Prostate gland (tissue), 2 donors: ENCODE results near the gene CMTM5. TPM values are rescaled to one million over a fixed set of nuclear protein-coding genes. Genes with fewer than 3 reads are reported as not detected.

Source experiments
- DNase-seq: peaks from one replicate; pipeline ENCODE4 v3.0.0-alpha.2; 2019; ENCODE audit warnings: low spot score
- H3K27ac ChIP-seq, 2 donors: fragments of 200-600 bp; sonication (generic); 2 replicates each; pipeline ENCODE4 v1.5.1; 2017 to 2019
- H3K27me3 ChIP-seq: fragments of 200-600 bp; sonication (generic); replicated peaks from 2 replicates; pipeline ENCODE4 v1.5.1; 2019; ENCODE audit not compliant: insufficient read depth
- H3K36me3 ChIP-seq, 2 donors: fragments of 200-600 bp; sonication (generic); 1 replicate in 1 of 2; 2 replicates in 1 of 2; pipeline versions ENCODE4 v1.5.1 to v1.8.1; 2017 to 2019
- H3K4me1 ChIP-seq: fragments of 200-600 bp; sonication (generic); replicated peaks from 2 replicates; pipeline ENCODE4 v1.5.1; 2019
- H3K4me3 ChIP-seq, 2 donors: fragments of 200-600 bp; sonication (generic); 2 replicates each; pipeline ENCODE4 v1.5.1; 2017 to 2019
- H3K9me3 ChIP-seq: fragments of 200-600 bp; sonication (generic); 2 replicates; pipeline ENCODE4 v1.5.1; 2017
- POLR2A ChIP-seq: fragments of 450-650 bp; IDR thresholded peaks from one replicate; pipeline ENCODE4 v1.6.1; 2016; ENCODE audit warnings: antibody characterized with exemption, mild to moderate bottlenecking
- POLR2AphosphoS5 ChIP-seq: sonication (generic); formaldehyde crosslinking; IDR thresholded peaks from one replicate; pipeline ENCODE4 v1.6.1; 2017; ENCODE audit warnings: antibody characterized with exemption
- whole genome bisulfite sequencing: methylation state at CpG from one replicate; pipeline ENCODE4 v1.1.5; 2018; 5-methylcytosine and 5-hydroxymethylcytosine counted together
- intact Hi-C: fragments of 100-400 bp; cut with DNase I; formaldehyde crosslinking; loops from one replicate; pipeline ENCODE4 v1.14.2; 2022
- total RNA-seq, 2 donors: library from RNA; depleted of rRNA; stranded (reverse); fragments of >200 nt; gene quantifications; one replicate each; pipeline ENCODE4 v1.1.0, GENCODE V29; 2016
- TF ChIP-seq, protein P1 (sequence below), 4 experiments: fragments of 200-600 bp in 2 of 4; fragments of 450-650 bp in 2 of 4; sonication (generic) in 2 of 4; IDR thresholded peaks; 1 replicate in 3 of 4; 2 replicates in 1 of 4; pipeline ENCODE4 v1.5.1; 2016 to 2019; ENCODE audit warnings: antibody characterized with exemption in 4 of 4, mild to moderate bottlenecking in 2 of 4, moderate library complexity in 2 of 4

The CMTM5 gene
- total RNA-seq, 2 donors from 2014 or later: 1.5 TPM; not detected in 1

DNA sequence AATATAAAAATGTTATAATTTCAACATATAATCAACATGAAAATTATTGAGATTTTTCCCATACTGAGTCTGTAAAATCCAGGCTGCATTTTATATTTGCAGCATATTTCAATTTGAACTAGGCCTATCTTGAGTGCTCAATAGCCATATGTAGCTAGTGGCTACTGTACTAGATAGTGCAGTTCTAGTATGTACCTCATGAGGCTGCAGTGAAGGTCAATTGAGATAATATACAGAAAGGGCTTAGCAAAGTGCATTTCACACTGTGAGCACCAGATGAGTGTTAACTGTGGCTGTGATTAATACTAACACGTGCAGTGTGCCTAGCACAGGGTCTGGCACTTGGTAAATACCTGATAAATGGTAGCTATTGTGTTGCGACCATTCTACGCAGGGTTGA, 18.8 kb upstream of the CMTM5 start:
- H3K27me3 ChIP-seq: no peaks in the 10 kb centered on the region
- H3K36me3 ChIP-seq: peaks cover 0 to 5% of the 10 kb centered on the region in 2 donors
- peaks cover 10% of the 10 kb centered on the region for H3K4me1 ChIP-seq
- no peak overlapping the region for H3K27ac ChIP-seq
- DNase-seq: no peak
- no peak overlapping the region for H3K4me3 ChIP-seq
- no peak for TF ChIP-seq POLR2AphosphoS5
- TF ChIP-seq, protein P1, sequence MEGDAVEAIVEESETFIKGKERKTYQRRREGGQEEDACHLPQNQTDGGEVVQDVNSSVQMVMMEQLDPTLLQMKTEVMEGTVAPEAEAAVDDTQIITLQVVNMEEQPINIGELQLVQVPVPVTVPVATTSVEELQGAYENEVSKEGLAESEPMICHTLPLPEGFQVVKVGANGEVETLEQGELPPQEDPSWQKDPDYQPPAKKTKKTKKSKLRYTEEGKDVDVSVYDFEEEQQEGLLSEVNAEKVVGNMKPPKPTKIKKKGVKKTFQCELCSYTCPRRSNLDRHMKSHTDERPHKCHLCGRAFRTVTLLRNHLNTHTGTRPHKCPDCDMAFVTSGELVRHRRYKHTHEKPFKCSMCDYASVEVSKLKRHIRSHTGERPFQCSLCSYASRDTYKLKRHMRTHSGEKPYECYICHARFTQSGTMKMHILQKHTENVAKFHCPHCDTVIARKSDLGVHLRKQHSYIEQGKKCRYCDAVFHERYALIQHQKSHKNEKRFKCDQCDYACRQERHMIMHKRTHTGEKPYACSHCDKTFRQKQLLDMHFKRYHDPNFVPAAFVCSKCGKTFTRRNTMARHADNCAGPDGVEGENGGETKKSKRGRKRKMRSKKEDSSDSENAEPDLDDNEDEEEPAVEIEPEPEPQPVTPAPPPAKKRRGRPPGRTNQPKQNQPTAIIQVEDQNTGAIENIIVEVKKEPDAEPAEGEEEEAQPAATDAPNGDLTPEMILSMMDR (IDR thresholded peaks at IDR 0.05): no peak
- TF ChIP-seq POLR2A: no peak
- 81% methylated on average over 3 of the region's 3 CpGs for WGBS
- H3K9me3 ChIP-seq: no peaks in the 10 kb centered on the region
- intact Hi-C loops: no loop called here

DNA sequence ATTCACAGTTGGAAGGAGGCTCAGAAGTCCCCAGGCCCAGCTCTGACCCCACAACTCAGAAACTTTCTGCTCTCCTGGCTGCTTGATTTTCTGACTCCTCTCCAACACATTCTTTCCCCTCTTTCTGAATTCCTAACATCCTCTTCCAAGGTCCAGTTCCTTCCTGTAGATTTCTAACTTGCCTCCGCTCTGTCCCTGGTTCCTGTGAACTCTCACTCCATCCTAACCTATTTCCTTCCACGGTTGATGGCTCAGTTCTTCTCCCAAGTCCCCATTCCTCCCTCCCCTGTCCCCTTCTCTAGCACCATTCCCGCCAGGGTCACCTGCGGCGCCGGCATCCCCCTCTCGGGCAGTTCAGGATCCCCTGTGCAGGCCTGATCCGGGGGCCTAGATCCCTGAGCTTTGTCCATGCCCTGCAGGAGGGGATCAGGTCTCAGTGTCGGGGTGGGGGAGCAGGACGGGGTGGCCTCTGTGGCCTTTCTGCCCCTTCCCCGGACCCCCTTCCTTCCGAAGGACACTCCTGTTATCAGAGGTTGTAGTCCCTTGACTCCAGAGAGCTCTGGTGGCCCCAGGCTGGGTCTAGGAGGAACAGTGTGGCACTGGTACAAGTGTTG, 18.2 kb upstream of the CMTM5 start:
- no peak for DNase-seq
- 88% methylated on average over 12 of the region's 12 CpGs for WGBS
- H3K27me3 ChIP-seq: no peaks in the 10 kb centered on the region
- no peaks in the 10 kb centered on the region for H3K9me3 ChIP-seq
- TF ChIP-seq POLR2AphosphoS5 (no peak), POLR2A (no peak)
- TF ChIP-seq, protein P1 (IDR thresholded peaks at IDR 0.05): no peak
- peaks cover 0 to 5% of the 10 kb centered on the region in 2 donors for H3K36me3 ChIP-seq
- H3K27ac ChIP-seq: peak overlapping the region in 1 of 2 donors; percentile 50
- no peak overlapping the region for H3K4me3 ChIP-seq
- intact Hi-C loops: no loop called here
- peaks cover 10% of the 10 kb centered on the region for H3K4me1 ChIP-seq

DNA sequence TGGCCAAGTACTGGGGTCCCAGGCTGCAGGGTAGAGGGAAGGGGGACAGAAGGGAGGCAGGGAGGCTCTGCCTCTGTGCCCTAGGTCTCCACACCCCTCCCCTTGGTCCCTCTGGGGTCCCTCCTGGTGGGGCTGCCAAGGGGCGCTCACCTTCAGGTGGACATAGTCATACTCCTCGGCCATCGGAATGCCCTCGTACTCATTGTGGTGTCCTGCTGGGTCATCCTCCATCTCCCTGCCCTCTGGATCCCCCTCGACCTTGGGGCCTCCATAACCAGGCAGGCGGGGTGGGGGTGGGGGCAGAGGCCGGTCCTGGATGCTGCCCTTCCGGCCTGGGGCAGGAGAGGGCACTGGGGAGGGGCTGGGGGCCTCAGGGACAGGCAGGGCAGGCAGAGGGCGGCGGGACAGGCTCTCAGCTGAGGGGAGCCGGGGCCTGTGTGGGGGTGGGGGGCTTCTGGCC, 17.6 kb upstream of the CMTM5 start:
- no peak for DNase-seq
- no peaks in the 10 kb centered on the region for H3K9me3 ChIP-seq
- no peak overlapping the region for H3K4me3 ChIP-seq
- intact Hi-C loops: no loop called here
- peaks cover 0 to 5% of the 10 kb centered on the region in 2 donors for H3K36me3 ChIP-seq
- no peaks in the 10 kb centered on the region for H3K27me3 ChIP-seq
- peaks cover 10% of the 10 kb centered on the region for H3K4me1 ChIP-seq
- WGBS: 91% methylated on average over 11 of the region's 11 CpGs
- peak overlapping the region in 1 of 2 donors; percentile 50 for H3K27ac ChIP-seq
- TF ChIP-seq POLR2AphosphoS5 (no peak), POLR2A (no peak)
- TF ChIP-seq, protein P1 (IDR thresholded peaks at IDR 0.05): no peak

DNA sequence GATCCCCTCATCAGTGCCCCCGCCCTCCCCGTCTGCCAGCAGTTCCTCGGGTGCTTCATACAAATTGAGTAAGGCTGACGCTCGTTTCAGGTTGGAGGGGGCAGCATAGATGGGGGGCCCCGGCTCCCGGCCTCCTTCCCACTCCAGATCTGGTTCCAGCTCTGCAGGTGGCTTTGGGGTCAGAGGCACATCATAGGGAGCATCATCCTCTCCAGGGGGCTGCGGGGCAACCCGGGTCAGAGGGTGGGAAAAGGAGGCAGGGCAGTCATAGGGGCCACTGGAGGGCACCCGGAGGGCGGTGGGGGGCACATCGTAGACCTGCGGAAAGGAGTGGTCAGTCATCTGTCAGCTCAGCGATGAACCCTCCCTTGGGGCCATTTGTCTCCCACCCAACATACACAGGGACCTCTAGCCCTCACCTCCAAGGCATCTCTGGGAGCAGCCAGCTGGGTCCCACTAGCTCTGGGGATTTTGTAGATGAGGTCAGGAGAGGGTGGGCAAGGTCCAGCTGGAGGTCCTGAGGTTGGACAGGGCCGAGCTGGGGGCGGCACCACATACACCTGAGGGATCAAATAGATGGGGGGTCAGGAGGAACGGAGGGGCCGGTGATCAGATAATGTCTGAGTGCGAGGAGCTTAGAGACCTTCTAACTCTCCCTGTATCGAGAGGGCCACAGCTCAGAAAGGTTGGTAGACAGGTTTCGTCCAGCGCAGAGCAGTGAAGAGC, 17.0 kb upstream of the CMTM5 start:
- Histone ChIP-seq H3K27ac (peak overlapping the region; percentile 2 to 50), H3K4me1 (peaks cover 10% of the 10 kb centered on the region), H3K9me3 (no peaks in the 10 kb centered on the region), H3K27me3 (no peaks in the 10 kb centered on the region), H3K4me3 (no peak overlapping the region), H3K36me3 (peaks cover 0 to 5% of the 10 kb centered on the region in 2 donors)
- WGBS: 82% methylated on average over 22 of the region's 22 CpGs
- intact Hi-C loops: no loop called here
- no peak for DNase-seq
- TF ChIP-seq POLR2AphosphoS5 (no peak), POLR2A (no peak)
- TF ChIP-seq, protein P1 (IDR thresholded peaks at IDR 0.05): no peak
